ENCODE results near the gene TNS1. TPM values are rescaled to one million over a fixed set of nuclear protein-coding genes. Genes with fewer than 3 reads are reported as not detected.

The TNS1 gene
- total and polyA plus RNA-seq, 9 of the 15 experiments (the other 6 are each of a cell fraction or from before 2014, with no cell fraction given): 0.13 to 2.7 (median 0.77) TPM

- Histone ChIP-seq H3K4me3 (no peak overlapping the region), H3K4me2 (ENCODE audit: insufficient read depth, low read length) (no peak overlapping the region)
Observed at GRCh38 chr2:217901835-217902378, 100.9 kb downstream of the TNS1 start.

More at GRCh38 chr2:217901835-217902378, 100.9 kb downstream of the TNS1 start:
- H3K27ac ChIP-seq (ENCODE audit: extremely low read depth, low read depth, low read length): no peak overlapping the region
- in situ Hi-C loops (cut with MboI) (no loop called here), intact Hi-C loops (cut with micrococcal nuclease) (no loop called here)
- H3K27me3 ChIP-seq (ENCODE audit: control insufficient read depth in 2 of 2, insufficient read depth in 2 of 2, low read length in 2 of 2): peaks cover 0 to 21% of the 10 kb centered on the region in 2 experiments; a peak in 4 of 5 replicates
- H3K4me1 ChIP-seq (replicated peaks in 1 of 2; ENCODE audit: control insufficient read depth in 2 of 2, insufficient read depth in 2 of 2, low read length in 2 of 2): peaks cover 7 to 14% of the 10 kb centered on the region in 2 experiments; a peak in 3 of 5 replicates
- 11% methylated on average over 3 of the region's 5 CpGs for WGBS (ENCODE audit: insufficient coverage, low coverage, missing lambda C conversion rate)
- peak overlapping the region in 1 of 2 experiments; percentile 26; a peak in 1 of 4 replicates for H3K9ac ChIP-seq (ENCODE audit: insufficient read depth in 1 of 2, low read depth in 2 of 2, low read length in 2 of 2)
- ChIA-PET POLR2A (interaction anchor here (0.5 to 0.6 kb wide), 2 partner anchors 11 to 45 kb away, joined by 3 read pairs; no protein-coding TSS in a partner anchor), CTCF (ENCODE audit: low intra/inter-chr PET ratio) (no interaction called here)
- FAIRE-seq (no peak), ATAC-seq (no peak), DNase-seq (ENCODE audit: extremely low read depth in 1 of 4, low spot score in 3 of 4) (no peak)
- BruUV-seq (replicated peaks): no TSS peak
- H3K36me3 ChIP-seq (ENCODE audit: control insufficient read depth, insufficient read depth, low read length): no peaks in the 10 kb centered on the region
- no peaks in the 10 kb centered on the region for H3K79me2 ChIP-seq (ENCODE audit: control insufficient read depth, insufficient read depth, low read length)
- no peaks in the 10 kb centered on the region for H3K9me3 ChIP-seq (replicated peaks; ENCODE audit: control insufficient read depth, insufficient read depth, low read depth, low read length)
- H4K20me1 ChIP-seq (replicated peaks; ENCODE audit: control insufficient read depth, insufficient read depth, low read length): no peaks in the 10 kb centered on the region
- TF ChIP-seq SIN3A (IDR thresholded peaks at IDR 0.05; ENCODE audit: borderline replicate concordance in 2 of 2, control insufficient read depth in 1 of 2, low read depth in 2 of 2, low read length in 2 of 2): no peak
- peak; percentile 28 for TF ChIP-seq PRDM10 (IDR thresholded peaks at IDR 0.05; ENCODE audit: partially characterized antibody)
- H2AFZ ChIP-seq (ENCODE audit: low read depth, low read length): no peak overlapping the region; the same call in 1 of the 2 replicates
- no peaks in the 10 kb centered on the region for H3K9me1 ChIP-seq (ENCODE audit: control insufficient read depth, insufficient read depth, low read length)

All from K562 (cell line).